NT2/D1 (cell line): ENCODE results near the gene EPB41.

ENCODE experiments used
- SUZ12 ChIP-seq: IDR thresholded peaks from 2 replicates; pipeline ENCODE4 v1.6.1; 2011; ENCODE audit not compliant: insufficient read length, insufficient read depth; ENCODE audit errors: extremely low read depth
- YY1 ChIP-seq: IDR thresholded peaks from 2 replicates; pipeline ENCODE4 v1.6.1; 2011; ENCODE audit not compliant: insufficient read length, insufficient read depth
- ZNF274 ChIP-seq: IDR thresholded peaks from 2 replicates; pipeline ENCODE4 v1.6.1; 2011; ENCODE audit warnings: mild to moderate bottlenecking, low read depth, low read length

GRCh38 chr1:29094954-29095353, 180.6 kb downstream of the EPB41 start:
- TF ChIP-seq ZNF274 (no peak), SUZ12 (no peak), YY1 (no peak)
